DOHH2 (cell line): ENCODE results near the gene CRHBP.

Source experiments
- EZH2phosphoT487 ChIP-seq: fragments of 200-600 bp; sonication (generic); IDR thresholded peaks from 2 replicates; pipeline ENCODE4 v1.6.1; 2017; ENCODE audit warnings: borderline replicate concordance, mild to moderate bottlenecking, antibody characterized with exemption, low read length, moderate library complexity, mixed read lengths
- TF ChIP-seq, protein P1 (sequence below): fragments of 200-600 bp; sonication (generic); IDR thresholded peaks from one replicate; pipeline ENCODE4 v1.5.1; 2014; ENCODE audit warnings: antibody characterized with exemption, mild to moderate bottlenecking, low read depth, low read length; ENCODE audit not compliant: poor library complexity, severe bottlenecking

DNA sequence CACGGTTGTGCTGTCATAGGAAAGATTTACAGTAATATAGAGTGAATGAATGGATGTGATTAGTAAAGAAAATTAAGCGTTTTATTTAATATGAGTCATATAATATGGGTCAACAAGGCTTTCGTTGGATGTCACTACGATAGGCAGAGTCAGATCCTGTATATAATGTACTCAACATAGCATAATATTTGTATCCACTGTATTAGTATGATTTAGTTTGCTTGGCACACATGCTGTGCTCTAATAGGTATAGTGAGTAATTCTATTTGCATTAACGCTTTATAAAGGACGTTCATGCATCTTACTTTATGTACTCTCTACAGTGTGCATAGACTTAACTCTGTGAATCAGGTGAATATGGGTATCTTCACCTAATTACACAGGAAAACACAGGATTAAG lies 41.5 kb downstream of the CRHBP start:
- TF ChIP-seq, protein P1, sequence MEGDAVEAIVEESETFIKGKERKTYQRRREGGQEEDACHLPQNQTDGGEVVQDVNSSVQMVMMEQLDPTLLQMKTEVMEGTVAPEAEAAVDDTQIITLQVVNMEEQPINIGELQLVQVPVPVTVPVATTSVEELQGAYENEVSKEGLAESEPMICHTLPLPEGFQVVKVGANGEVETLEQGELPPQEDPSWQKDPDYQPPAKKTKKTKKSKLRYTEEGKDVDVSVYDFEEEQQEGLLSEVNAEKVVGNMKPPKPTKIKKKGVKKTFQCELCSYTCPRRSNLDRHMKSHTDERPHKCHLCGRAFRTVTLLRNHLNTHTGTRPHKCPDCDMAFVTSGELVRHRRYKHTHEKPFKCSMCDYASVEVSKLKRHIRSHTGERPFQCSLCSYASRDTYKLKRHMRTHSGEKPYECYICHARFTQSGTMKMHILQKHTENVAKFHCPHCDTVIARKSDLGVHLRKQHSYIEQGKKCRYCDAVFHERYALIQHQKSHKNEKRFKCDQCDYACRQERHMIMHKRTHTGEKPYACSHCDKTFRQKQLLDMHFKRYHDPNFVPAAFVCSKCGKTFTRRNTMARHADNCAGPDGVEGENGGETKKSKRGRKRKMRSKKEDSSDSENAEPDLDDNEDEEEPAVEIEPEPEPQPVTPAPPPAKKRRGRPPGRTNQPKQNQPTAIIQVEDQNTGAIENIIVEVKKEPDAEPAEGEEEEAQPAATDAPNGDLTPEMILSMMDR, result no peak
- TF ChIP-seq EZH2phosphoT487, result no peak
